GM19438 (cell line): ENCODE data around the gene DIPK1B.

Experiments
- ATAC-seq: cut with Tn5 transposase; IDR thresholded peaks from one replicate; pipeline ENCODE4 v1.9.1; 2021; ENCODE audit warnings: low read depth; ENCODE audit not compliant: unreplicated experiment

Gene DIPK1B

GRCh38 chr9:136686534-136686793 lies 25.9 kb upstream of the DIPK1B start:
- ATAC-seq, result no peak

GRCh38 chr9:136686794-136687711 lies 25.3 kb upstream of the DIPK1B start, which contains the start of gene AGPAT2:
Gene AGPAT2 (minus strand): TSS chr9:136687457. CDS start chr9:136687357, 100 bp downstream.
- no peak for ATAC-seq

DNA sequence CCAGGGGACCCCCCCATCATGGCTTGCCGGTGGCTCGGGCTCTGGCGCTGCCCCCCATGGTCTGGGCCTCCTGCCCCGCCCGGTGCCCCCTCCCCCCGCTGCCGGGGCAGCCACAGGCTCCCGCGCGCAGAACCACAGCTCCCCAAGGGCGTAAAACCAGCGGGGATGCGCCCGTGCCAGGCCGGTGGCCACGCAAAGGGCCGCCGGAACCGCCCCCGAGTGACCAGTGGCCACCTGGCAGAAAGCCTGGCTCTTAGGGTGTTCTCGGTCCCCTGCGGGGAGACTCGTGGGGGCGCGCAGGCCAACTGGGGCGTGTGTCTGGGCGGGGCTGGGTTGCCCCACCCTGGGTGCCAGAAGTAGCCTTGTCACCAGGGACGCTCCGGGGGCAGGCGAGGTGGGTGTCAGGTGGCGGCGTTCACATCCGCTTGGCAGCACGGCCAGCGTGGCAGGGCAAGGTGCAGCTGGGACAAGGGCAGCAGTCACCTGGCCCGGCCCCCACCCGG lies 24.6 kb upstream of the DIPK1B start:
- no peak for ATAC-seq

- no peak for ATAC-seq
These were observed 23.9 kb upstream of the DIPK1B start for GRCh38 chr9:136688274-136689107.

GRCh38 chr9:136689108-136689460 lies 23.3 kb upstream of the DIPK1B start:
- no peak for ATAC-seq

DNA sequence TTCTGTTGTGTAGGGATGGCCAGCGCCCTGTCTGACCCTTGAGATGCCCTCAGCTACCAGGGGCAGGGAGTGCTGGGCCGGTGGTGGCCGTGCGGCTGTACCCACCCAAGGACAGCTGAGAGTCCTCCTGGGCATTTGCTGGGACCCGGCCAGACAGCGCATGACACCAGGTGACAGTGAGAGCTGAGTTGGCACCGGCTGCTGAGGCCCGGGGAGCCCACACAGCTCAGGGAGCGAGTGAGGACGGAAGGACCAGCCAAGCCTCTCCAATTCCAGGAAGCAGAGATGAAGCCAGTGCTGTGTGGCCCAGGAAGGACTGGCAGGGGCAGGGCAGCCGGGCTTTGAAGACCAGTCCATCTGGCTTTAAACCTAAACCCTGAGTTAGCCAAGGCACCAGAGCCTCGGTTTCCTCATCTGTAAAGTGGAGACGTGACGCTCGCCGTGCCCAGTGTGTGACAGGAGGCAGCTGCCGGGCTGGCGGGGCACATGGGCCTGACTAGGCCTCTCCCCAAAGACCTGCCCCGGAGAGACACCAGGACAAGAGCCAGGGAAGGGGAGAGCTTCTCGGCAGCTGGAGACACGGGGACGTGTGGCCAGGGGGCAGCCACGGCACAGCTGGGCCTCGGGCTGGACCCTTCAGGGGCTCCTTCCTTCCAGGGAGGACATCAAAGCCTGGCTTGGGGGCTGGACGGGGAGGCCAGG lies 22.1 kb upstream of the DIPK1B start:
- ATAC-seq, result no peak

DNA sequence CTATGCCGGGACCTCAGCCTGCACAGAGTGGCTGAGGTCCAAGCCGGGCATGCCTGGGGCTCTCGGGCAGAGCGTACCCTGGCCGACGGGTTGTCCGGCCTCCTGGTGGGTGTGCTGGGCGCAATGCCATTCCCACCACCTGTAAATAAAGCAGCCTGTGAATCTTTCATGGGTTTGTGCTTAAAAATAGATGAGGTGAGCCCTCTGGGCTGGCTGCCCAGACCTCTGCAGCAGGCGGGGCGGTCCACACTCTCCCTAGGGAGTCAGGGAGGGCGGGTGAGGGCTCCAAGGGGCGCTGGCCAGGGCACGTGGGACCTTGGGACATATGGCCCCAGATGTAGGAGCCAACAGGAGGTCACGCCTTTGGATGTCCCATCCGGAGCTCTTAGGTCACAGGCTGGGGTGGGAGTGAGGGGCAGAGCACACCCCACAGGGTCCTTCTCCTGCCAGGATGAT lies 21.5 kb upstream of the DIPK1B start:
- no peak for ATAC-seq

- ATAC-seq, result no peak
These were observed 20.8 kb upstream of the DIPK1B start for GRCh38 chr9:136691316-136692184.

GRCh38 chr9:136692185-136693134 lies 19.9 kb upstream of the DIPK1B start:
- ATAC-seq, result no peak

GRCh38 chr9:136693135-136693489 lies 19.3 kb upstream of the DIPK1B start:
- ATAC-seq, result no peak

DNA sequence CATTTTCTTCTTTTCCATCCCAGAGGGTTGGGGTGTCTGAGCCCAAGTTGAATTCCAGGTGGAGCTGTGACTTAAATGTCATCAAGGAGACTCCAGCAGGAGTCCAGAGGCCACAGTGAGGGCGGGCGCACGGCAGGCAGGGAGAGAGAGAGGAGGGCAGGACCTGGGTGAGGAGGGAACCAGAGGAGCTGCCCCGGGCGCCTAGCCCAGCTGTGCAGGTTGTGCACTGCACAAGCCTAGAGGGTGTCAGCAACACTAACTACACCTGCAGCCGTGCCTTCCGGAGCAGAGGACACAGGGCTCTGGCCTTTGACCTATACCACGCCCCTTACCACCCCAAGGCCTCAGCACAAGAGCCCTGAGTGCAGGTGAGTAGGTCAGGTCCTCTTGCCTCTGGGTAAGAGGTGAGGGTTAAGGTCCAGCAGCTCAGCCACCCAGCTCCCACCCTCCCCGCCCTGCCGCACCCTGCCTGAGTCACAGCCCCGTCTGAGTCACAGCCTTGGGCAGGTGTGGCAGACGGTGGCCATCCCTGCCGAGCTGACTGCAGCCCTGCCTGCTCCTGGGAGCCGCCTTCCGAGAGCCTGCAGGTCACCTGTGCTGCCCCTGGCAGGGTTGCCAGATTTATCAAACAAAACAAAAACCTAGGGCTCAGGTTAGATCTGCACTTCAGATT lies 18.7 kb upstream of the DIPK1B start:
- no peak for ATAC-seq

- no peak for ATAC-seq
These were observed 18.1 kb upstream of the DIPK1B start for GRCh38 chr9:136694163-136694871.

DNA sequence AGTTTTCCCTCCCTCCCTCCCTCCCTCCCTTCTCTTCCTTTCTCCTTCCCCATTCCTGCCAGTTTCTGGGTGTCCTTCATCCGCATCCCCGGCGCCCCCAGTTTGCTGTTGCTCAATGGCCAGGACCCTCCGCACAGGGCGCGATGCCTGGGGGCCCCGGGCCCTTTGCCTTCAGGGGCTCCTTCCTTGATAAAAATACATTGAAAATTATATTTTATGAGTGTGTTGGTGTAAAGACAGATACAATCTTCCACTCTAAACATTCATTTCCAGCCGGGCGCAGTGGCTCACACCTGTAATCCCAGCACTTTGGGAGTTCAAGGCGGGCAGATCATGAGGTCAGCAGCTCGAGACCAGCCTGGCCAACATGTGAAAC lies 17.5 kb upstream of the DIPK1B start:
- no peak for ATAC-seq

- no peak for ATAC-seq
These were observed 16.9 kb upstream of the DIPK1B start for GRCh38 chr9:136695435-136695895.

- no peak for ATAC-seq
These were observed 16.4 kb upstream of the DIPK1B start for GRCh38 chr9:136695955-136696354.

GRCh38 chr9:136696502-136696901 lies 15.9 kb upstream of the DIPK1B start:
- ATAC-seq, result no peak

DNA sequence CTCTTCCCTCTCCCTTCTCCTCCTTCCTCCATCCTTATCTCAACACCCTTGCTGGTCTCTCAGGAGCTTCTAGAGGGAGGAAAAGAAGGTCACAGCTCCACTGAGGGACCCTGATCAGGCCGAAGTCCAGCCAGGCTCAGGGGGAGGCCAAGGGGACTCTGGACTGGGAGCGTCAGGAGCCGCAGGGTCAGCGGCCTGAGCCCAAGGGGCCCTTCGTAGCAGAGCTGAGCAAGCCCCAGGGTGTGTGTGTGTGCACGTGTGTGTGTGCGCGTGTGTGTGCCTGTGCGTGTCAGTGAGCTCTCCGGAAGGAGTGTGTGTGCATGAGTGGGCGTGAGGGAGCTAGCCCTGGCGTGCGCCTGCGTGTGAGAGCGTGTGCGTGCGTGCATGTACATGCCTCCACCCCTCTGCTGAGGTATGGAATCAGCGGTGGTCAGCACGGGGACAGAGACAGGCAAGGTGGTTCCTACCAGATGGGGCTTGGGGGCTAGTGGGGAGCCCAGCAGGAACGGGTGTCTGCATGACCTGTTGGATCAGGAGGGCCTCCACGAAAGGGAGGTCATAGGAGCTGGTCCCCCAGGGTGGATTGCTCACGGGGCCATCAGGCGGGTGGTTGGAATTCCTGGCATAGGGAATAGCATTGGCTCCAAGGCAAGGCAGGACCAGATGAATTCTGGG lies 15.1 kb upstream of the DIPK1B start:
- ATAC-seq, result no peak
